Right lobe of liver (tissue), 4 donors: ENCODE results near the gene WBP2.

Experiments
- CTCF ChIP-seq, 4 donors: fragments of 200-600 bp in 3 of 4; fragments of 450-650 bp in 1 of 4; IDR thresholded peaks; one replicate each; pipeline versions ENCODE4 v1.5.1 to v1.8.0; 2016 to 2022; ENCODE audit warnings: antibody characterized with exemption in 4 of 4, mild to moderate bottlenecking in 2 of 4
- POLR2A ChIP-seq: fragments of 450-650 bp; IDR thresholded peaks from one replicate; pipeline ENCODE4 v1.6.1; 2017; ENCODE audit warnings: antibody characterized with exemption, mild to moderate bottlenecking
- donor health status: DM: no; HTN: no; CAD: no.
- donor health status: DM: no; HTN: no; CAD: no.
- donor health status: DM: no; HTN: yes; CAD: no.

GRCh38 chr17:75828741-75829140 is 26.4 kb downstream of the WBP2 start:
- TF ChIP-seq CTCF (IDR thresholded peaks at IDR 0.05) (no peak), POLR2A (no peak)
